OCI-LY1 (cell line): ENCODE data around the gene LPAR3.

Experiments used
- H2AFZ ChIP-seq: fragments of 200-600 bp; sonication (generic), shearing (Covaris generic); 2 replicates; pipeline ENCODE4 v1.6.0; 2014; ENCODE audit warnings: antibody characterized with exemption, mild to moderate bottlenecking, low read length
- H3F3A ChIP-seq: fragments of 200-600 bp; sonication (generic), shearing (Covaris generic); 2 replicates; pipeline ENCODE4 v1.6.0; 2014; ENCODE audit warnings: mild to moderate bottlenecking, antibody characterized with exemption, low read length, moderate library complexity; ENCODE audit not compliant: insufficient read depth
- H3K27ac ChIP-seq: fragments of 200-600 bp; sonication (generic); 2 replicates; pipeline ENCODE4 v1.5.1; 2014; ENCODE audit warnings: low read length, mixed run types, mild to moderate bottlenecking, low read depth; ENCODE audit not compliant: poor library complexity, severe bottlenecking
- H3K27me3 ChIP-seq: fragments of 200-600 bp; sonication (generic); 2 replicates; pipeline ENCODE4 v1.6.0; 2014; ENCODE audit warnings: antibody characterized with exemption, mild to moderate bottlenecking, low read length, moderate library complexity; ENCODE audit not compliant: insufficient read depth
- H3K36me3 ChIP-seq: fragments of 200-600 bp; sonication (generic); 2 replicates; pipeline ENCODE4 v1.6.1; 2014; ENCODE audit warnings: mild to moderate bottlenecking, antibody characterized with exemption, low read length, moderate library complexity, mixed read lengths; ENCODE audit not compliant: insufficient read depth
- H3K4me1 ChIP-seq: fragments of 200-600 bp; sonication (generic); 2 replicates; pipeline ENCODE4 v1.5.1; 2014; ENCODE audit warnings: mild to moderate bottlenecking, low read length, moderate library complexity; ENCODE audit not compliant: insufficient read depth, severe bottlenecking
- H3K4me2 ChIP-seq: fragments of 200-600 bp; sonication (generic), shearing (Covaris generic); 2 replicates; pipeline ENCODE4 v1.6.1; 2014; ENCODE audit warnings: low read length
- H3K4me3 ChIP-seq: fragments of 200-600 bp; sonication (generic); 2 replicates; pipeline ENCODE4 v1.5.1; 2014; ENCODE audit warnings: low read length, low read depth, mild to moderate bottlenecking, mixed read lengths; ENCODE audit not compliant: poor library complexity, severe bottlenecking
- H3K79me2 ChIP-seq: fragments of 200-600 bp; shearing (Covaris generic); 2 replicates; pipeline ENCODE4 v1.6.1; 2016; ENCODE audit warnings: mixed run types, low read length, mixed read lengths; ENCODE audit not compliant: insufficient read depth
- H3K9ac ChIP-seq: fragments of 200-600 bp; sonication (generic), shearing (Covaris generic); 2 replicates; pipeline ENCODE4 v1.6.1; 2014; ENCODE audit warnings: mild to moderate bottlenecking, low read length, mixed read lengths
- H3K9me2 ChIP-seq: fragments of 200-600 bp; sonication (generic), shearing (Covaris generic); 2 replicates; pipeline ENCODE4 v1.6.1; 2014; ENCODE audit warnings: low read depth, mild to moderate bottlenecking, low read length, mixed read lengths
- H3K9me3 ChIP-seq: fragments of 200-600 bp; shearing (Covaris generic); 2 replicates; pipeline ENCODE4 v1.6.1; 2014; ENCODE audit warnings: low read length, mixed read lengths
- H4K20me1 ChIP-seq: fragments of 200-600 bp; sonication (generic), shearing (Covaris generic); 2 replicates; pipeline ENCODE4 v1.6.0; 2016; ENCODE audit warnings: mild to moderate bottlenecking, low read length; ENCODE audit not compliant: insufficient read depth
- CTCF ChIP-seq: fragments of 200-600 bp; sonication (generic), shearing (Covaris generic); IDR thresholded peaks from 2 replicates; pipeline ENCODE4 v1.5.1; 2017; ENCODE audit warnings: mild to moderate bottlenecking, antibody characterized with exemption, low read length, moderate library complexity, mixed read lengths
- EZH2 ChIP-seq: fragments of 200-600 bp; sonication (generic), shearing (Covaris generic); IDR thresholded peaks from 2 replicates; pipeline ENCODE4 v1.8.0; 2017; ENCODE audit warnings: borderline replicate concordance, mixed run types, mild to moderate bottlenecking, antibody characterized with exemption, low read length, moderate library complexity, mixed read lengths

LPAR3 gene

GRCh38 chr1:84823511-84823910, 69.5 kb downstream of the LPAR3 start:
- Histone ChIP-seq H3F3A (no peaks in the 10 kb centered on the region), H2AFZ (no peak overlapping the region), H3K9me2 (no peaks in the 10 kb centered on the region), H3K9me3 (no peaks in the 10 kb centered on the region), H3K36me3 (no peaks in the 10 kb centered on the region), H3K4me3 (no peak overlapping the region), H3K4me1 (no peaks in the 10 kb centered on the region), H3K27ac (no peak overlapping the region), H3K79me2 (no peaks in the 10 kb centered on the region), H3K9ac (no peak overlapping the region), H3K4me2 (no peak overlapping the region), H4K20me1 (no peaks in the 10 kb centered on the region), H3K27me3 (no peaks in the 10 kb centered on the region; the same call in 1 of the 2 replicates)
- TF ChIP-seq EZH2 (no peak), CTCF (no peak)

GRCh38 chr1:84810343-84810742, 82.7 kb downstream of the LPAR3 start:
- Histone ChIP-seq H3K4me1 (no peaks in the 10 kb centered on the region), H2AFZ (no peak overlapping the region), H3K79me2 (no peaks in the 10 kb centered on the region), H3K27me3 (no peaks in the 10 kb centered on the region; the same call in 1 of the 2 replicates), H3K9ac (no peak overlapping the region), H3F3A (no peaks in the 10 kb centered on the region), H3K9me3 (no peaks in the 10 kb centered on the region), H3K36me3 (no peaks in the 10 kb centered on the region), H3K27ac (no peak overlapping the region), H3K4me2 (no peak overlapping the region), H4K20me1 (no peaks in the 10 kb centered on the region), H3K4me3 (no peak overlapping the region), H3K9me2 (no peaks in the 10 kb centered on the region)
- TF ChIP-seq EZH2 (no peak), CTCF (no peak)

- H4K20me1 ChIP-seq: no peaks in the 10 kb centered on the region
- H3K4me2 ChIP-seq: no peak overlapping the region
- no peaks in the 10 kb centered on the region for H3F3A ChIP-seq
- H3K9ac ChIP-seq: no peak overlapping the region
- no peak overlapping the region for H3K4me3 ChIP-seq
- no peak overlapping the region for H3K27ac ChIP-seq
- H3K27me3 ChIP-seq: no peaks in the 10 kb centered on the region; the same call in 1 of the 2 replicates
- H3K36me3 ChIP-seq: no peaks in the 10 kb centered on the region
- no peak overlapping the region for H2AFZ ChIP-seq
- no peaks in the 10 kb centered on the region for H3K9me3 ChIP-seq
- no peaks in the 10 kb centered on the region for H3K9me2 ChIP-seq
- H3K4me1 ChIP-seq: no peaks in the 10 kb centered on the region
- TF ChIP-seq EZH2 (no peak), CTCF (no peak)
- no peaks in the 10 kb centered on the region for H3K79me2 ChIP-seq
Observed at GRCh38 chr1:84809023-84809422, 84.0 kb downstream of the LPAR3 start.
